Femur (tissue), 1 donor: ENCODE measurements around the gene CNKSR3.

Experiments used
- DNase-seq: peaks from one replicate; pipeline ENCODE4 v3.0.0-alpha.2; 2017

Gene CNKSR3

DNA sequence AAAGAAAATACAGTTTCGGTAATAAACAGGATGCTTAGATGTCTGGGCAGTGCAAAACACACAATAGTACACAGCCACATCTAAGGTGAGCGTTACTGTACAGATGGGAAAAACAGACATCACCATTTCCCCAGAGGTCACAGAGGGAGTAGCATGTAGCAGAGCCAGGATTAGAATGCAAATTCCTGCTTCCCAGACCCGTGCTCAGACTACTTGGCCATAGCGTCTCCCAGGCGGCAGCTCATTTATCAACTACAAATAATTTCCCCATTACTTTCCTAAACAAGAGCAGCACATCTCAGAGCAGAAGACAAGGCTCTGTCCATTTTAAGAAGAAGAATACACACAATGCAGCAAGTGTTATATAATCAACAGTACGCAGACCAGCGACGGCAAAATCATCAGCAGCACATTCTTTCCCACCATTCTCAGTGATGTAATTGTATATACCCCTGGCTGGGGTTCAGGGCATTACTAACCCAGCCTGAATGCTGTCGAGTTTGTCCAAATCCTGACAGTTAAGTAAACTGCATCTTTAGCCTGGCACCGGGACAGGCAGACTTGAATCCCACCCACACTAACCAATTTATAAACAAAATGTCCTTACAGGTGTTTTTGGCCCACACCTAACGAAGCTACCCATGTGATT is 61.9 kb downstream of the CNKSR3 start:
- DNase-seq = peak; percentile 79

DNA sequence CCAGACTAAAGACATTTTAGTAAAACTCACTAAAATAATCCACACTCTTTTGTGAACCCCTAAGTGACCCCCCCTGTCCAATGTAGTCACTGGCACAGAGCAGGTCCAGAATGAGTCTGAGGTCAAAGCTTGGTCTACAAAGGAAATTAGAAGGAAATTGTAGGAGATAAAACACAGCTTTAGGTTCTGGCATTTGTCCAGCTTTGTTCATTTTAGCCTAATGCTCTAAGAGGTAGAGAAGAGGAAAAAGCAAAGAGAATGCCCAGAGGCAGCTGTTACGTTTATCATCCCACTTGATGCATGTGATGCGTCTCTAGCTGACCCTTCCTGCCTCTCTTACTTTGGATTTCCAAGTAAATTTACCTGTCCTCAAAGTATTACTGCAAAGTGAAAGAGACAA is 62.5 kb downstream of the CNKSR3 start:
- no peak for DNase-seq

- DNase-seq = no peak
Observed at GRCh38 chr6:154446984-154447383, 63.5 kb downstream of the CNKSR3 start.

GRCh38 chr6:154445417-154445816 is 65.1 kb downstream of the CNKSR3 start:
- DNase-seq = no peak

DNA sequence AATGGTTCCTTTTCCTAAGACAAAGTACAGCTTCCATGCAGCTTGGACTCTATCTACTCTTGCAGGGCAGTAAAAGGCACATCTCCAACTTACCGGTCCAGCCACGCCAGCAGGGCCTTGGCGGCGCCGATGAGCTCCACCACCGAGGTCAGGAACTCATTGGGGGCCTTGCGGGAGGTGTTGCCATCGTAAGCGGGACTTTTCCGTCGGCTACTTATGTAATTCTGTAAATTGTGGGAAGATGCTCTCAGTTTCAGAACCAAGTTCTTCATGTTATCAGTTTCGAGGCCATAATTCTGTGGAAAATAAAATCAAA is 68.5 kb downstream of the CNKSR3 start:
- no peak for DNase-seq

DNA sequence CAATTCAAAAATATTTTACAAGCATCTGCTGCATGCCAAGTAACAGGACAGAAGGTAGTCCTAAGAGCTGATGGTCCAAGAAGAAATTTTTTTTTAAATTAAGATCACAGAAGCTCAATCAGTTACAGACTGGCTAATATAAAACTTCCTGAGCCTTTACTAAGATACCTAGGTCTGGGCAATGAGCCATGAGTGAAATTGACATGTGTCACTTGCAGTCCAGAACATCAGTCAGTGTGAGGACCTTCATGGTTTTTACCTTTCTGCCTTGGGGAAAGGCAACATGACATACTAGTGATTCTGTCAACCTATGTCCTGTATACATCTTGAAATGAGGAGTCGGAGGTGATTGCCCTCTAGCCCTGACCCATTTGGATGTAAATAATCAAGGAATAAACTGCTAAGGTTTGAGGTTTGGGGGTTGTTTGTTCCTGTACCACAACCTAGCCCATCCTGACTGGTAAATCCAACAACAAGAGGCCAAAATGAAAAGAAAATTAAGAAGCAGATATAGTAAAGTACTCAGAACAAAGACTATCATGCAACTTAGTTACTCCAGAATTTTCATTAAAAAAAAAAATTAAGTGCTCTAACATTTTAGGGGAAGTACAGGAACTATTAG is 70.0 kb downstream of the CNKSR3 start:
- DNase-seq = no peak

GRCh38 chr6:154440022-154440421 is 70.5 kb downstream of the CNKSR3 start:
- no peak for DNase-seq

GRCh38 chr6:154438882-154439415 is 71.5 kb downstream of the CNKSR3 start:
- no peak for DNase-seq

DNA sequence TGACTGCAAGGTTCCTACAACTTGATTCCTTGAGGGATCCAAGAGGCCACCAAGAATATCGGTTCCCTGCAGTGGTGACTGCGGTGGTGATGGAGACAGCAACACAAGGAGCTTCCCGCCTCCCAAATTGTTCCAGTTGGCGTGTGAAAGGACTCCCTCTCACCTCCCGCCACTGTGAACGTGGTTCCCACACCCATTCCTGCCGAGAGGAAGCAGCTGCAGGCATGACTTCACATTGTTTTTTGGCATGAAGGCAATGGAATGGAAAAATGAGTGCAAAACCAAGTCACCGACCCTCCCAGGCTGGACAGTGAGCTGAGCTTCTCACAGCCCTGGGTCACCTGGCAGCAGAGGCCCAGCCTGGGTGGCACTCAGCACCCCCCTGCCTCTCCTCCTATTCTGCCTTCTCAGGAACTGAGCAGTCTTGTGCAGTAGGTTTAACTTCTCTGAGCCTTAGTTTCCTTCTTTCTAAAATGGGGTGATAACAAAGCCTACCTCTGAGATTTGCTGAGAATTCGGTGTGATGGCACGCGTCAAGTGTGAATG is 75.0 kb downstream of the CNKSR3 start:
- DNase-seq = peak; percentile 36

DNA sequence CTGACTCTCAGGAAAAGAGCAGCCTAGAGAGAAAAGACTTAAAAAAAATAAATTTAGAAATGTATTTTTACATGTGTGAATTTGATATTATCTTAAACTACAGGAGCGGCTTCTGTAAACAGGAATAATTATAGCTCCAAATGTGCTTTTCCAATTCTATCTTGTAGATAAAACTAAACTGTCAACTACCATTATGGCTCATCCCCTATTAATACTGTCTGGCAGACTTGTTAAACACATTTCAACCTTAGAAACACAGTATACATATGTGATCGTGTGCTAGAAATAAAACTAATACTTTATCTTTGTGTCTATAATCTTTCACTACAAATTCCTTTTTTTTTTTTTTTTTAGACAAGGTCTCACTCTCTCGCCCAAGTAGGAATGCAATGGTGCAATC is 75.8 kb downstream of the CNKSR3 start:
- DNase-seq = no peak

DNA sequence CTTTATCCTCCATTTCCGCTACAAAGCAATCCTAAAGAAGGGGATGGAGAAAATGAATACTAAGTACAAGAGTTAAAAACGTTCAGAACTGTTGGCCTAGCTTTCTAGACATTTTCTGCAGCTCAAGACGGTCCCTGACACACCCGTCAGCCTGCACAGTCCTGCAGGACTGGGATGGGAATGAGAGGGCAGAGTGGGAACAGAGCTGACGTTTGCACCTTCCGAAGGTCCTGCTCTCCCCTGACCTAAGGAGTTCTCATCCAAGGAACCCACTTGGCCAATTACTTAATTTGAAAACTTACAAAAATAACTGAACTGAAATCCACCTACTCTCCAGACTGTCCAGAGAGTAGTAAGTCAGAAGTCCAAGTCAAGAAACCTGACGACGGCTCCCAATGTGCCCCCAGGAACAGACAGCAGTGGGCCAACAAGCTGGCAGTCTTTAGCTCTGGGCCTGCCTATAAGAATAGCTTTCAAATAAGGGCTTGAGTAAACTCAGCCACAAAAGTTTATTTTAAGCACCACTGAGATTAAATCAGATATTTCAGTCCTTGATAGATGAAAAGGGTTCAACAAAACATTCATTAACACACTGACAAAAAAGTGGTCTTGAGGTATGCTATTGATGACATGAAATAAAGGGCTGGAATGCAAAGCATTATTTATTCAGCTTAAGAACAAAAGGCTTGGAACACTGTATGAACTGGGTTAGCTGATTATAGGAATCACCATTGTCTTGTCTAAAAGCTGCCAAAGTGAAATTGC is 76.8 kb downstream of the CNKSR3 start:
- DNase-seq = no peak

DNA sequence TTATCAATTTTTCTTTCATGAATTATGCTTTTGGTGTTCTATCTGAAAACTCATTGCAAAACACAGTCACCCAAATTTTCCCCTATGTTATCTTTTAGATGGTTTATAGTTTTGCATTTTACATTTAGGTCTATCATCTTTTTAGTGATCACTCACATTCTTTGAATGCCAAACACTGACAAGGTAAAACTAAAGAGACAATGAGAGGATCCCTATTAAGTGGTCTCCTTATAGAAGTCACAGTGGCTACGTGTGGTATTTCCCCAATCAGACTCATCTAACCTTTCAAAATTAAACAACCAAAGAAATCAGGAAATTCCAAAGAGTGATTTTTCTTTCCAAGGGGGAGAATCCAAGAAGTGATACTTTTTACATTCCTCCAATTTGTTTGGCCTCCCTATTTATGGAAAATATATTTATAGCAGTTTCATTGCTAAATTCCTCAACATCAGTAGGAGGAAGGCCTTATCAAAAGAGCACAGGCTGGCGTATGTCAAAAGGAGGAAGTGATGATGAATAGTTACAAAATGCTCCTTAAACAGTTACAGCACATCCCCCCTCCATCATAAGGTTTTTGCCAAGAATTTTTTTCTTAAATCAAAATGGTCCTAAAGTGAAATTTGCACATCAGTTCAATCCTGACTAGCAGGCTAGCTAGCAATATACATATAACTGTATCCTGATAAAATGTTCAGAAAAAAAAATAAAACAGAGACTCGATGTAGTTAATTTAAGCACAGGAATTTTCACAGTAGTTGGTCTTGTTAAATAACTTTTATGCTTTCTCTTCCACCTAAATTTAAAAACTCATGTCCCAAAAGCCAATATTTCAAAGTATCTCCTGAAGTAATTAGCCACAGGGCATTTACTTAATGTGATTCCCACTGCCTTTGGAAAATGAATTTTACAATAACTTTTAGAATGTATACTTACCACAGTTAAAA is 77.7 kb downstream of the CNKSR3 start:
- DNase-seq = no peak

DNA sequence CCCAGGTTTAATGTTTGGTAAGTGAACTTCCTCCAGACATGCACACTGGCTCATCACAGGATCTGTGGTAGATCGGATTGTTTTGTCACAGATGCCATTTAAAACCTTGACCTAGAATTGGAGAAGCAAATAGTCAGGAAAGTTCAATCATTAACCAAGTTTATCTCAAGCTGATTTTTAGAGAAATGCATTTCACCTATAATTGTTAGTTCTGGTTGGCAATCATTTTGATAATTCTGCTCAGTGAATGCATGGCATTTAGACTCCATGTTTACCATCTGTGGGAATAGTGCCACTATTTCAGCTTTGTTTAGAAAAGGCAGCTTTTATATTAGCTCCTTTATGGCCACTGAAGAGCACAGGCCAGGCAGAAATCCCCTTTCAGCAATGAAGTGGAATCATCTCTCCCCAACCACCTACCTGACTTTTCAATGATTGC is 80.0 kb downstream of the CNKSR3 start:
- DNase-seq = no peak

- DNase-seq = no peak
Observed at GRCh38 chr6:154429711-154430110, 80.8 kb downstream of the CNKSR3 start.

DNA sequence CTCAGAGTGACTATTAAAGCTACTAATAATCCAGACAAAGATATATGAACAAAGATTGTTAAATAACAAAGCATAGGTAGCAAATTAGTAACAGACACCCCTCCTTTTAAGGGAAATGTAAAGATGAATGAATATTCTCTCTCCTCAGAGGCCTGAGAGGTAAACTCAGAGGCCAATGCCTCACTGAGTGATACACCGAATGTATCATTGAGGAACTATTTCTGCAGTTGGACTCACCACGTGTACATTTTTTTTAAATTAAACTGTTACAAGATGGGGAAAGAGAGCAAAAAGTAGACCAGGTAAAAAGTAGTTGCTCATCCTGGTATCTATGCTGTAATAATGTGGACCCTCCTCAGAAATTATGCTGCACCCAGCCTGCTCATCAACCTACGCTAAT is 81.6 kb downstream of the CNKSR3 start:
- no peak for DNase-seq

DNA sequence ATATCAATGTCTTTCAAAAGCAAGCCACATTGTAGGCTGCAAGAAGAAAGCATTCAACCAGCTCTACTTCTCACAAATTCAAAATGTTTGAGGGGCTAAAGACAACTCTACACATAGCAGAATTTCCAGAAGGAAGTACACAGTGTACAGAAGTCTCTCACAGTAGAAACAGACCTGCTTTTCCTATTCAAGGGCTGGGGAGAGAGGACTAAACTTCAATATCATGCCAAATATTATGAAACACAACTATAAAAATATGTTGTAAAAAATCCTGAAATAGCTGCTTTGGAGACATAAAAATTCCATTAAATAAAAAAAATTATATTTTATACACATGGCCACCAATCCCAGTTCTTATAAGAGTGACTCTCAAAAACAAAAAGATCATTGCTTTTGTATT is 83.0 kb downstream of the CNKSR3 start:
- no peak for DNase-seq

GRCh38 chr6:154426997-154427396 is 83.5 kb downstream of the CNKSR3 start:
- DNase-seq = no peak

GRCh38 chr6:154425034-154425433 is 85.5 kb downstream of the CNKSR3 start:
- DNase-seq = no peak

DNA sequence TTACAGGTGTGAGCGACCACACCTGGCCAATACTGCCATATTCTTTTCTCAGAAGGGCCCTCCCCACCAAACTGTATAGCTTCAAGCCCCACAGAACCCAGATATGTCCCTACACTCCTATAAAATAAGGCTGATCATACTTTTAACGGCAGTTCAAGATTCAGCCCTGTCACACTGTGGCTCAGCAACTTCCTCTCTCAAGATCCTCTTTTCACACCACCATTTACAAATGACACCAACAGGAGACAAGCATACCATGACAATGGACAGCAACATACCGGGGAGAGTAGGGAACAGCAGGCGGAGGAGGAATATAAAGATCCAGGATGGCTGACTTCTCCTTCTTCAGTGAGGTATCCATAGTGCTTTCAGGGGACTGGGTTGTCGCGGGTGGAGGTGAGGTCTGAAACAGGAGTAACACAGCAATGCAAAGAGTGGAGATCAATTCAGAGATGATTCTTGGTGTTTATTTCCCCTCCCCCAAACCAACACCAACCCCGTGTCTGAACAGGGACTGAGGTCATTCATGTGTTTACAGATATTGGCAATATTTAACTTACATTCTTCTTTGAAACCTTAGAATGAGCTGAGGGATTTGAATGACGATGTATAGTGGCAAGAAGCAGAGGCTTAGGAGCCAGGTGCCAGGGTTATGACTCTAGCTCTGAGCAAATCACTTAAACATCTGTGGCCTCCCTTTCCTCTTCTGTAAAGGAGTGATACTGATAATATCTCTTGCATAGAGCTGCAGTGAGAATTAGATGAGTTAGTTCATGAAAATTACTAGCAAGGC is 96.3 kb downstream of the CNKSR3 start:
- no peak for DNase-seq

DNA sequence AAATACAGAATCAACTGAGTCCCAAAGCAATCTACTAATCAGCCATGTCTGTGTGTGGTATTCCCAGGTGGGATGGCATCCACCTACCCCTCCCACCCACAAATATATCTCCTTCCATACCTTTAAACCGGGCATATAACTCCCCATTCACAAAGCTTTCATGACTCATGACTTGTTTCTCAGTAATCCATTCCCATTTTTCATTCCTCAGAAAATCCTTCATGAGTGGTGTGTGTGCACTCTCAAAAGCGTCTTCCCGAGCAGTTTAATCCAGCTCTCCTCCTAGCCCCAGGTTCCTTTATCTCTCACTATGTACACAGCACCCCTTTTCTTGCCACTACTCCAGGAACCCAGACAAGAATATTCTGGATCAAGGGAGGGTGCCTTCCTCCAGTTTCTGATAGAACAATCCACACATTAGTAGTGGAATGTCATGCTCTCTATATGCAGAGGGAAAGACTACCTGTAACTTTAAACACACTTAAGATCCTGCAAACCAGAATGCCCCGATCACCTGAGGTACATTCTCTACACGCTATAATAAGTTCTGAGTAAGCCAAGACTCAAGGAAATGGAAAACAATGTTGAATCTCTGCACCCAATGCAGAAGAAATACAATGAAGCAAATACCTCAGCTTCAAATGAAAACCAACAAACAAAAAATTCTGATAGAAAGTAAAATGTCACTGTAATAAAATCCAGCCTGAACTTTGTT is 98.2 kb downstream of the CNKSR3 start:
- no peak for DNase-seq

DNA sequence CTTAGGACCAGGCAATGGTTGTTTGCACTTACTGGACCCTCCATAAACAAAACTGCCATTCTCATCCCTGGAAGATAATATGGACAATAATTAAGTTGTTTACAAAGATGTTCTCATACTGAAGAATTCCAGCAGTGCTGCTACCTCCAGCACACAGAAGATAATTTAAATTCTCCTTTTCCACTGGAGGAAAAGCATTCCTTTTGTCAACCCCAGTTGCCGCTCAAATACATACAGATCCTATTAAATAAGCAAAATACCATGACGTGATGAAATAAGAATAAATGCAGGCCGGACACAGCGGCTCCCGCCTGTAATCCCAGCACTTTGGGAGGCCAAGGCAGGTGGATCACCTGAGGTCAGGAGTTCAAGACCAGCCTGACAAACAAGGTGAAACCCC is 99.4 kb downstream of the CNKSR3 start:
- DNase-seq = no peak
